H1 (cell line): ENCODE results near the gene ARHGAP4. TPM values are rescaled to one million over a fixed set of nuclear protein-coding genes. Genes with fewer than 3 reads are reported as not detected.

Experiments
- CTCF ChIA-PET: fragments of 300-600 bp; sonication (Branson Sonifier 250); formaldehyde crosslinking; loops from one replicate; lab custom pipeline; 2021; ENCODE audit not compliant: partially characterized antibody; lab: Charles Lee
- POLR2A ChIA-PET: fragments of 300-600 bp; sonication (Branson Sonifier 250); formaldehyde crosslinking; loops from one replicate; lab custom pipeline; 2021; ENCODE audit warnings: inconsistent platforms; ENCODE audit not compliant: partially characterized antibody; lab: Charles Lee
- DNase-seq, 2 experiments: peaks; one replicate each; pipeline versions ENCODE4 v3.0.0 to v3.0.0-alpha.2; 2010 to 2022; ENCODE audit warnings: low spot score in 2 of 2, low read depth in 1 of 2, mixed read lengths in 1 of 2
- FAIRE-seq: peaks from 2 replicates; lab custom pipeline; 2011; peaks lifted over from hg19 to GRCh38; lab: Jason Lieb, UNC
- H2AFZ ChIP-seq: 2 replicates; pipeline ENCODE4 v1.8.1; 2012; ENCODE audit warnings: low read length, inconsistent platforms
- H2AK5ac ChIP-seq: 2 replicates; pipeline ENCODE4 v1.6.1; 2013; ENCODE audit warnings: low read depth, low read length
- H2BK120ac ChIP-seq: replicated peaks from 2 replicates; pipeline ENCODE3; 2013; ENCODE audit warnings: low read depth, low read length, inconsistent platforms
- H2BK12ac ChIP-seq: 2 replicates; pipeline ENCODE4 v1.6.1; 2013; ENCODE audit warnings: low read depth, low read length
- H2BK15ac ChIP-seq: 2 replicates; pipeline ENCODE4 v1.6.1; 2013; ENCODE audit warnings: low read length
- H2BK20ac ChIP-seq: 2 replicates; pipeline ENCODE4 v1.6.1; 2013; ENCODE audit warnings: low read length
- H2BK5ac ChIP-seq: 2 replicates; pipeline ENCODE4 v1.6.1; 2013; ENCODE audit warnings: low read depth, low read length
- H3K14ac ChIP-seq: 2 replicates; pipeline ENCODE4 v1.6.1; 2013; ENCODE audit warnings: inconsistent platforms; ENCODE audit not compliant: insufficient read length
- H3K18ac ChIP-seq: 2 replicates; pipeline ENCODE4 v1.6.1; 2013; ENCODE audit warnings: low read length; ENCODE audit errors: extremely low read depth
- H3K23ac ChIP-seq: 2 replicates; pipeline ENCODE4 v1.6.1; 2013; ENCODE audit warnings: inconsistent platforms; ENCODE audit not compliant: insufficient read length
- H3K23me2 ChIP-seq: 2 replicates; pipeline ENCODE4 v1.6.1; 2013; ENCODE audit warnings: low read depth, low read length
- H3K27ac ChIP-seq: 2 replicates; pipeline ENCODE4 v1.6.1; 2011; ENCODE audit warnings: low read depth, low read length, inconsistent platforms
- H3K27me3 ChIP-seq, 4 experiments: replicated peaks in 1 of 4; 1 replicate in 1 of 4; 2 replicates in 3 of 4; pipeline versions ENCODE4 v1.6.1 to v1.8.1; 2011 to 2013; ENCODE audit warnings: low read length in 3 of 4, mild to moderate bottlenecking in 3 of 4, inconsistent platforms in 2 of 4, mixed read lengths in 2 of 4, moderate library complexity in 1 of 4; ENCODE audit not compliant: control insufficient read depth in 3 of 4, insufficient read depth in 3 of 4; ENCODE audit errors: extremely low read depth in 1 of 4
- H3K36me3 ChIP-seq, 4 experiments: 2 replicates each; pipeline versions ENCODE4 v1.6.1 to v1.8.1; 2011 to 2013; ENCODE audit warnings: mild to moderate bottlenecking in 4 of 4, low read length in 3 of 4, moderate library complexity in 2 of 4, control low read depth in 1 of 4, inconsistent platforms in 1 of 4; ENCODE audit not compliant: insufficient read depth in 4 of 4, control insufficient read depth in 2 of 4
- H3K4ac ChIP-seq: replicated peaks from 2 replicates; pipeline ENCODE3; 2013; ENCODE audit warnings: low read length, low read depth, mixed read lengths, inconsistent platforms; ENCODE audit not compliant: insufficient read length
- H3K4me1 ChIP-seq, 4 experiments: replicated peaks in 1 of 4; 1 replicate in 1 of 4; 2 replicates in 3 of 4; pipeline versions ENCODE4 v1.6.1 to v1.8.1; 2011 to 2013; ENCODE audit warnings: low read length in 3 of 4, inconsistent platforms in 2 of 4, mixed read lengths in 1 of 4; ENCODE audit not compliant: insufficient read depth in 4 of 4, control insufficient read depth in 3 of 4
- H3K4me2 ChIP-seq, 2 experiments: 2 replicates each; pipeline versions ENCODE4 v1.6.1 to v1.8.1; 2011 to 2013; ENCODE audit warnings: low read depth in 2 of 2, low read length in 2 of 2, control low read depth in 1 of 2, inconsistent platforms in 1 of 2, mild to moderate bottlenecking in 1 of 2; ENCODE audit not compliant: insufficient read depth in 1 of 2
- H3K4me3 ChIP-seq, 4 experiments: fragments of 200-600, 300-600 bp in 1 of 4; sonication (generic), shearing (Covaris generic), sonication (Bioruptor Twin) in 1 of 4; 2 replicates each; pipeline versions ENCODE4 v1.5.1 to v1.8.1; 2011 to 2016; ENCODE audit warnings: low read length in 4 of 4, low read depth in 3 of 4, control low read depth in 2 of 4, inconsistent platforms in 2 of 4, mild to moderate bottlenecking in 2 of 4, mixed read lengths in 1 of 4, moderate library complexity in 1 of 4; ENCODE audit not compliant: insufficient read depth in 2 of 4; ENCODE audit errors: extremely low read depth in 1 of 4
- H3K56ac ChIP-seq: replicated peaks from 2 replicates; pipeline ENCODE3; 2013; ENCODE audit warnings: low read depth, mild to moderate bottlenecking, mixed read lengths, low read length, inconsistent platforms; ENCODE audit not compliant: insufficient read length
- H3K79me1 ChIP-seq: 2 replicates; pipeline ENCODE4 v1.6.1; 2013; ENCODE audit warnings: low read depth, low read length, control low read depth
- H3K79me2 ChIP-seq, 2 experiments: 2 replicates each; pipeline versions ENCODE4 v1.6.1 to v1.8.1; 2012 to 2013; ENCODE audit warnings: low read length in 2 of 2, mild to moderate bottlenecking in 2 of 2, inconsistent platforms in 1 of 2; ENCODE audit not compliant: insufficient read depth in 2 of 2, control insufficient read depth in 1 of 2
- H3K9ac ChIP-seq, 4 experiments: replicated peaks in 1 of 4; 1 replicate in 1 of 4; 2 replicates in 3 of 4; pipeline versions ENCODE4 v1.6.1 to v1.8.1; 2011 to 2013; ENCODE audit warnings: low read depth in 3 of 4, low read length in 3 of 4, control low read depth in 2 of 4, mild to moderate bottlenecking in 2 of 4, moderate library complexity in 2 of 4, inconsistent platforms in 1 of 4; ENCODE audit errors: extremely low read depth in 1 of 4
- H3K9me3 ChIP-seq, 2 experiments: 2 replicates each; pipeline versions ENCODE4 v1.6.1 to v1.8.1; 2012 to 2013; ENCODE audit warnings: mild to moderate bottlenecking in 2 of 2, moderate library complexity in 2 of 2, control low read depth in 1 of 2, inconsistent platforms in 1 of 2, low read depth in 1 of 2, low read length in 1 of 2, mixed read lengths in 1 of 2; ENCODE audit not compliant: insufficient read depth in 2 of 2
- H4K20me1 ChIP-seq, 2 experiments: replicated peaks in 1 of 2; 2 replicates each; pipeline versions ENCODE3 to v1.8.1; 2011 to 2013; ENCODE audit warnings: inconsistent platforms in 2 of 2, low read length in 2 of 2, mild to moderate bottlenecking in 1 of 2; ENCODE audit not compliant: insufficient read depth in 2 of 2, control insufficient read depth in 1 of 2
- H4K5ac ChIP-seq: 2 replicates; pipeline ENCODE4 v1.6.1; 2013; ENCODE audit warnings: low read length, low read depth, mixed read lengths, inconsistent platforms; ENCODE audit not compliant: insufficient read length
- H4K8ac ChIP-seq: 2 replicates; pipeline ENCODE4 v1.8.0; 2013; ENCODE audit warnings: mild to moderate bottlenecking, moderate library complexity, low read length, inconsistent platforms; ENCODE audit not compliant: insufficient read depth; ENCODE audit errors: extremely low read depth
- H4K91ac ChIP-seq: replicated peaks from 2 replicates; pipeline ENCODE3; 2013; ENCODE audit warnings: low read length, mixed read lengths, inconsistent platforms; ENCODE audit not compliant: insufficient read length
- CREB1 ChIP-seq: IDR thresholded peaks from 2 replicates; pipeline ENCODE4 v1.6.1; 2012; ENCODE audit warnings: inconsistent platforms
- EGR1 ChIP-seq: IDR thresholded peaks from 2 replicates; pipeline ENCODE4 v1.6.1; 2011; ENCODE audit warnings: low read depth, low read length, borderline replicate concordance
- FOSL1 ChIP-seq: IDR thresholded peaks from 2 replicates; pipeline ENCODE4 v1.6.1; 2011; ENCODE audit warnings: mild to moderate bottlenecking, low read depth, low read length, moderate library complexity; ENCODE audit not compliant: insufficient read depth
- GABPA ChIP-seq: IDR thresholded peaks from 2 replicates; pipeline ENCODE4 v1.6.1; 2011; ENCODE audit warnings: mild to moderate bottlenecking, low read length, moderate library complexity, borderline replicate concordance; ENCODE audit not compliant: insufficient read depth
- GTF2F1 ChIP-seq: IDR thresholded peaks from 2 replicates; pipeline ENCODE4 v1.6.1; 2012; ENCODE audit warnings: low read depth, low read length, improper control_type of control experiment, borderline replicate concordance
- JUN ChIP-seq: IDR thresholded peaks from 2 replicates; pipeline ENCODE4 v1.6.1; 2011; ENCODE audit warnings: low read depth, mild to moderate bottlenecking, improper control_type of control experiment, low read length
- SIRT6 ChIP-seq: IDR thresholded peaks from one replicate; pipeline ENCODE4 v1.7.1; 2012; ENCODE audit warnings: low read length, inconsistent platforms
- SP2 ChIP-seq: IDR thresholded peaks from 2 replicates; pipeline ENCODE4 v1.6.1; 2012; ENCODE audit warnings: mild to moderate bottlenecking, low read length, inconsistent platforms
- YY1 ChIP-seq: IDR thresholded peaks from 2 replicates; pipeline ENCODE4 v1.6.1; 2011; ENCODE audit warnings: low read depth, mild to moderate bottlenecking, low read length
- WGBS, 2 experiments: shearing (Covaris generic) in 1 of 2; methylation state at CpG; one replicate each; pipeline versions ENCODE4 v1.1.6 to v1.1.7; 2013 to 2015; ENCODE audit warnings: low lambda C conversion rate in 2 of 2, mixed read lengths in 2 of 2, inconsistent platforms in 1 of 2, low coverage in 1 of 2, missing lambda C conversion rate in 1 of 2; ENCODE audit not compliant: insufficient replicate concordance in 2 of 2, insufficient coverage in 1 of 2, insufficient read length in 1 of 2; ENCODE audit errors: extremely low coverage in 1 of 2, missing lambda C conversion rate in 1 of 2; 5-methylcytosine and 5-hydroxymethylcytosine counted together
- polyA plus RNA-seq, 7 experiments: library from polyadenylated mRNA; depleted of rRNA in 3 of 7; stranded (reverse) in 5 of 7; unstranded in 2 of 7; fragments of >200 nt in 5 of 7; fragments of 200-250 nt in 2 of 7; gene quantifications; 1 replicate in 5 of 7; 2 replicates in 1 of 7; 4 replicates in 1 of 7; pipeline versions ENCODE4 v1.2.1 to v1.2.3, GENCODE V29; 2011 to 2013; ENCODE audit warnings: missing spikeins in 2 of 7, mixed read lengths in 2 of 7
- total RNA-seq: library from RNA; stranded (reverse); fragmentation: NEBNext Ultra II Directional; extraction: Animal tissue kit (Norgen Biotek cat#: 25700); gene quantifications from 2 replicates; pipeline ENCODE4 v1.2.1, GENCODE V29; 2021

ARHGAP4 gene
- total and polyA plus RNA-seq, 2 of the 8 experiments (the other 6 are each of a cell fraction or from before 2014, with no cell fraction given) = 23.9 to 26.0 TPM

- H3K4me2 ChIP-seq = no peak overlapping the region
- 100% methylated on average over 2 of the region's 16 CpGs; no CpG with 5 or more reads in 1 of the 2 experiments for WGBS, 2 experiments
- FAIRE-seq = no peak
- TF ChIP-seq CREB1 (no peak), GABPA (no peak), FOSL1 (no peak), SIRT6 (no peak), YY1 (no peak), JUN (no peak), SP2 (no peak), GTF2F1 (no peak), EGR1 (no peak)
Measured at GRCh38 chrX:153921070-153921469, 5.0 kb downstream of the ARHGAP4 start.

More at GRCh38 chrX:153921070-153921469, 5.0 kb downstream of the ARHGAP4 start:
- CTCF ChIA-PET = interaction anchor here (0.8 to 7.0 kb wide), 5 partner anchors 10 to 153 kb away, joined by 3 to 65 read pairs (median 3); no protein-coding TSS in a partner anchor
- Histone ChIP-seq H3K14ac (no peak overlapping the region), H3K9ac (no peak overlapping the region), H2BK20ac (no peak overlapping the region), H4K20me1 (peaks cover 0 to 2% of the 10 kb centered on the region in 2 experiments), H3K4ac (no peak overlapping the region), H3K4me1 (peaks cover 0 to 7% (median 1%) of the 10 kb centered on the region in 4 experiments; a peak in 5 of 7 replicates), H3K27ac (no peak overlapping the region), H3K27me3 (no peaks in the 10 kb centered on the region), H3K4me3 (no peak overlapping the region), H3K79me1 (no peaks in the 10 kb centered on the region; the same call in 1 of the 2 replicates), H3K9me3 (no peaks in the 10 kb centered on the region), H3K18ac (no peak overlapping the region), H2AFZ (no peak overlapping the region), H4K8ac (no peak overlapping the region), H3K23ac (no peak overlapping the region), H3K79me2 (peaks cover 0 to 3% of the 10 kb centered on the region in 2 experiments; a peak in 1 of 4 replicates), H2BK120ac (no peak overlapping the region), H2BK5ac (no peak overlapping the region), H4K5ac (no peak overlapping the region), H2BK12ac (no peak overlapping the region), H3K36me3 (0 out of 8 replicates have a peak, but pooled peaks cover 0 to 2% (median 0%) of the 10 kb centered on the region in 4 experiments), H2AK5ac (no peak overlapping the region), H4K91ac (no peak overlapping the region), H3K23me2 (0 out of 2 replicates have a peak, but pooled peaks cover 3% of the 10 kb centered on the region), H2BK15ac (no peak overlapping the region), H3K56ac (no peak overlapping the region)
- POLR2A ChIA-PET = interaction anchor here (1.0 to 14.9 kb wide), 3 partner anchors 12 to 58 kb away, joined by 3 to 231 read pairs (median 9); partner anchors contain the start of genes NAA10 and RENBP
- no peak for DNase-seq
